A549 (cell line): ENCODE measurements around the gene ITIH4. TPM values are rescaled to one million over a fixed set of nuclear protein-coding genes. Genes with fewer than 3 reads are reported as not detected.

ENCODE experiments used
- ATAC-seq, 2 experiments: fragments of 200-7000 bp in 1 of 2; fragments of >200 bp in 1 of 2; cut with Nextera tagmentation in 1 of 2; cut with Tn5 transposase in 1 of 2; 3 replicates each; pipeline versions ENCODE4 v1.8.0 to v1.9.1; 2018 to 2020; ENCODE audit warnings: mild to moderate bottlenecking in 1 of 2, moderate library complexity in 1 of 2
- CTCF ChIA-PET: fragments of 300-600 bp; sonication (Branson Sonifier 250); formaldehyde crosslinking; extraction: SDS; loops from one replicate; lab custom pipeline; 2021; ENCODE audit warnings: antibody characterized with exemption, inconsistent platforms; lab: Yijun Ruan, JAX
- POLR2A ChIA-PET: fragments of 350-600 bp; formaldehyde crosslinking; extraction: SDS; loops from one replicate; lab custom pipeline; 2021; ENCODE audit warnings: antibody characterized with exemption, inconsistent platforms; lab: Yijun Ruan, JAX
- DNase-seq, 2 experiments: peaks; one replicate each; pipeline versions ENCODE4 v3.0.0 to v3.0.0-alpha.2; 2011 to 2016; ENCODE audit warnings: low read depth in 1 of 2, low spot score in 1 of 2
- FAIRE-seq: peaks from 2 replicates; lab custom pipeline; 2011; peaks lifted over from hg19 to GRCh38; lab: Jason Lieb, UNC
- H3K27ac ChIP-seq, 2 experiments: fragments of >200 bp; sonication (Bioruptor Twin); formaldehyde crosslinking; 3 replicates each; pipeline ENCODE4 v1.5.1; 2016 to 2017
- H3K4me1 ChIP-seq: fragments of >200 bp; sonication (Bioruptor Twin); formaldehyde crosslinking; 3 replicates; pipeline ENCODE4 v1.6.1; 2016
- H3K4me2 ChIP-seq: fragments of >200 bp; sonication (Bioruptor Twin); formaldehyde crosslinking; 3 replicates; pipeline ENCODE4 v1.6.1; 2016
- H3K4me3 ChIP-seq: fragments of >200 bp; sonication (Bioruptor Twin); formaldehyde crosslinking; 3 replicates; pipeline ENCODE4 v1.5.1; 2016
- H3K9me3 ChIP-seq: fragments of >200 bp; sonication (Bioruptor Twin); formaldehyde crosslinking; 3 replicates; pipeline ENCODE4 v1.6.1; 2016
- BCL3 ChIP-seq: fragments of >200 bp; sonication (Bioruptor Twin); formaldehyde crosslinking; IDR thresholded peaks from 3 replicates; pipeline ENCODE4 v1.6.1; 2016
- CBX2 ChIP-seq: fragments of 200-600 bp; sonication (generic); IDR thresholded peaks from 2 replicates; pipeline ENCODE4 v1.6.1; 2016; ENCODE audit warnings: low read depth, mild to moderate bottlenecking, borderline replicate concordance
- CBX8 ChIP-seq: fragments of 200-600 bp; sonication (generic); IDR thresholded peaks from 2 replicates; pipeline ENCODE4 v1.6.1; 2016
- CTCF ChIP-seq: fragments of >200 bp; sonication (Bioruptor Twin); formaldehyde crosslinking; IDR thresholded peaks from 3 replicates; pipeline ENCODE4 v1.5.1; 2016
- E2F6 ChIP-seq: IDR thresholded peaks from 2 replicates; pipeline ENCODE4 v1.6.1; 2012; ENCODE audit warnings: low read depth, borderline replicate concordance
- EHMT2 ChIP-seq: fragments of 200-600 bp; sonication (generic); IDR thresholded peaks from 2 replicates; pipeline ENCODE4 v1.6.1; 2016; ENCODE audit warnings: antibody characterized with exemption, low read depth, mild to moderate bottlenecking, moderate library complexity
- FOSL2 ChIP-seq, 2 experiments: fragments of 450-650 bp in 1 of 2; fragments of >200 bp in 1 of 2; sonication (Bioruptor Twin) in 1 of 2; formaldehyde crosslinking; IDR thresholded peaks; 2 replicates each; pipeline versions ENCODE4 v1.5.0 to v1.6.1; 2016 to 2020; ENCODE audit warnings: mild to moderate bottlenecking in 1 of 2, moderate library complexity in 1 of 2
- FOXS1 ChIP-seq: fragments of 250-450 bp; sonication (Bioruptor Pico); IDR thresholded peaks from 2 replicates; pipeline ENCODE4 v1.5.0; 2020; ENCODE audit warnings: mild to moderate bottlenecking, moderate library complexity
- GATA3 ChIP-seq: IDR thresholded peaks from 2 replicates; pipeline ENCODE4 v1.6.1; 2012; ENCODE audit warnings: borderline replicate concordance
- HDAC2 ChIP-seq: fragments of 200-600 bp; sonication (generic); IDR thresholded peaks from 2 replicates; pipeline ENCODE4 v1.6.1; 2016
- HES2 ChIP-seq: fragments of >200 bp; sonication (Bioruptor Twin); formaldehyde crosslinking; IDR thresholded peaks from 2 replicates; pipeline ENCODE4 v1.6.1; 2016
- HEYL ChIP-seq: fragments of 250-450 bp; sonication (Bioruptor Pico); IDR thresholded peaks from 2 replicates; pipeline ENCODE4 v1.8.0; 2021; ENCODE audit warnings: mild to moderate bottlenecking, moderate library complexity
- HMGXB4 ChIP-seq: fragments of 250-450 bp; sonication (Bioruptor Pico); IDR thresholded peaks from 2 replicates; pipeline ENCODE4 v1.5.0; 2021; ENCODE audit warnings: mild to moderate bottlenecking, moderate library complexity, borderline replicate concordance
- HOXB13 ChIP-seq: fragments of 250-450 bp; sonication (Bioruptor Pico); IDR thresholded peaks from 2 replicates; pipeline ENCODE4 v1.5.0; 2020; ENCODE audit warnings: low read depth, mild to moderate bottlenecking, moderate library complexity
- HOXB5 ChIP-seq: fragments of 250-450 bp; sonication (Bioruptor Pico); IDR thresholded peaks from 2 replicates; pipeline ENCODE4 v1.5.0; 2020; ENCODE audit warnings: mild to moderate bottlenecking, moderate library complexity
- JUN ChIP-seq, 2 experiments: fragments of >200 bp; sonication (Bioruptor Twin); formaldehyde crosslinking; IDR thresholded peaks; 2 replicates in 1 of 2; 3 replicates in 1 of 2; pipeline ENCODE4 v1.6.1; 2016 to 2017
- MAZ ChIP-seq: fragments of 150-350 bp; IDR thresholded peaks from 2 replicates; pipeline ENCODE4 v1.6.1; 2014; ENCODE audit warnings: antibody characterized with exemption, low read depth, low read length, borderline replicate concordance
- MYC ChIP-seq: IDR thresholded peaks from 2 replicates; pipeline ENCODE4 v1.6.1; 2012; ENCODE audit warnings: mild to moderate bottlenecking, inconsistent platforms, low read length, improper control_type of control experiment, borderline replicate concordance
- NFE2L2 ChIP-seq: fragments of 150-350 bp; conservative IDR thresholded peaks from 2 replicates; pipeline ENCODE4 v1.6.1; 2014; ENCODE audit warnings: low read length
- PHF8 ChIP-seq: fragments of 200-600 bp; sonication (generic); IDR thresholded peaks from 2 replicates; pipeline ENCODE4 v1.6.1; 2016; ENCODE audit warnings: low read depth, mild to moderate bottlenecking, antibody characterized with exemption, moderate library complexity, borderline replicate concordance
- POLR2A ChIP-seq: IDR thresholded peaks from 2 replicates; pipeline ENCODE4 v1.6.1; 2012; ENCODE audit warnings: mild to moderate bottlenecking, low read length
- POLR2AphosphoS2 ChIP-seq: conservative IDR thresholded peaks from 2 replicates; pipeline ENCODE4 v1.6.1; 2012; ENCODE audit warnings: low read length, improper control_type of control experiment, inconsistent platforms
- RFX5 ChIP-seq: fragments of 450-650 bp; IDR thresholded peaks from 2 replicates; pipeline ENCODE4 v1.7.1; 2014; ENCODE audit warnings: antibody characterized with exemption, mild to moderate bottlenecking, moderate library complexity
- RNF2 ChIP-seq: fragments of 200-600 bp; sonication (generic); IDR thresholded peaks from 2 replicates; pipeline ENCODE4 v1.6.1; 2016; ENCODE audit warnings: low read depth, mild to moderate bottlenecking, antibody characterized with exemption, moderate library complexity, borderline replicate concordance
- USF2 ChIP-seq: fragments of 450-650 bp; IDR thresholded peaks from 2 replicates; pipeline ENCODE4 v1.6.1; 2014; ENCODE audit warnings: antibody characterized with exemption
- ZNF302 ChIP-seq: fragments of 250-450 bp; sonication (Bioruptor Pico); IDR thresholded peaks from 2 replicates; pipeline ENCODE4 v1.9.0; 2021; ENCODE audit warnings: inconsistent platforms, mild to moderate bottlenecking, moderate library complexity
- WGBS: methylation state at CpG from one replicate; pipeline ENCODE4 v1.1.6; 2017; ENCODE audit errors: missing lambda C conversion rate; 5-methylcytosine and 5-hydroxymethylcytosine counted together
- polyA plus RNA-seq, 4 experiments: library from polyadenylated mRNA; depleted of rRNA in 3 of 4; stranded (reverse); fragments of >200 nt; fragmentation: RNase III in 1 of 4; extraction: RNeasy Plus Mini Kit Qiagen cat#74134 plus additional on column Dnase treatment in 1 of 4; gene quantifications; 2 replicates in 3 of 4; 3 replicates in 1 of 4; pipeline ENCODE4 v1.2.3, GENCODE V29; 2011 to 2017

Gene ITIH4
- polyA plus RNA-seq, 2 of the 4 experiments (the other 2 are of a cell fraction), result 0.88 to 0.89 TPM

- CTCF ChIA-PET, result interaction anchor here (0.7 to 3.0 kb wide), 2 partner anchors 9 to 12 kb away, joined by 3 to 10 read pairs; no protein-coding TSS in a partner anchor
- 77% methylated on average over 9 of the region's 12 CpGs for WGBS
- TF ChIP-seq NFE2L2 (no peak), MAZ (no peak), CTCF (no peak), RFX5 (no peak), POLR2AphosphoS2 (no peak), FOXS1 (CRISPR knock-in tag) (no peak), RNF2 (no peak), ZNF302 (CRISPR knock-in tag) (no peak), HES2 (no peak), HMGXB4 (CRISPR knock-in tag) (no peak), FOSL2 (IDR thresholded peaks at IDR 0.05) (no peak), FOSL2 (CRISPR knock-in tag; IDR thresholded peaks at IDR 0.05) (no peak), CBX8 (no peak), E2F6 (no peak), HEYL (CRISPR knock-in tag) (no peak), BCL3 (no peak), CBX2 (no peak), GATA3 (no peak)
- TF ChIP-seq, all 56 proteins: peak for 0
- no peak for FAIRE-seq
- no peak overlapping the region for H3K4me3 ChIP-seq
- no peaks in the 10 kb centered on the region for H3K4me1 ChIP-seq
- POLR2A ChIA-PET, result no interaction called here
- H3K9me3 ChIP-seq, result no peaks in the 10 kb centered on the region
- no peak overlapping the region for H3K27ac ChIP-seq
- no peak for ATAC-seq
- no peak overlapping the region for H3K4me2 ChIP-seq
- no peak for DNase-seq
Measured at GRCh38 chr3:52841981-52842340, 11.5 kb upstream of the ITIH4 start.

GRCh38 chr3:52841211-52841980 lies 10.9 kb upstream of the ITIH4 start:
- Histone ChIP-seq H3K27ac (no peak overlapping the region), H3K4me2 (no peak overlapping the region), H3K4me1 (no peaks in the 10 kb centered on the region), H3K4me3 (no peak overlapping the region), H3K9me3 (no peaks in the 10 kb centered on the region)
- 82% methylated on average over 10 of the region's 12 CpGs for WGBS
- FAIRE-seq, result no peak
- CTCF ChIA-PET, result interaction anchor here (0.7 to 3.0 kb wide), 3 partner anchors 9 to 102 kb away, joined by 3 to 10 read pairs (median 3); no protein-coding TSS in a partner anchor
- DNase-seq, result no peak
- POLR2A ChIA-PET, result no interaction called here
- no peak for ATAC-seq
- no peak for TF ChIP-seq JUN (IDR thresholded peaks at IDR 0.05)
- no peak for TF ChIP-seq MAZ
- TF ChIP-seq EHMT2, result no peak
- no peak for TF ChIP-seq POLR2A
- TF ChIP-seq CTCF, result no peak
- TF ChIP-seq USF2, result no peak
- no peak for TF ChIP-seq E2F6
- TF ChIP-seq HOXB5, result no peak
- TF ChIP-seq HDAC2, result no peak
- TF ChIP-seq MYC, result no peak
- no peak for TF ChIP-seq HOXB13 (CRISPR knock-in tag)
- TF ChIP-seq GATA3, result no peak
- no peak for TF ChIP-seq PHF8
